K562 (cell line): ENCODE results near the gene HHATL. TPM values are rescaled to one million over a fixed set of nuclear protein-coding genes. Genes with fewer than 3 reads are reported as not detected.

Experiments used
- ARID2 ChIP-seq: fragments of 450-650 bp; IDR thresholded peaks from 2 replicates; pipeline ENCODE4 v1.6.1; 2017; ENCODE audit warnings: antibody characterized with exemption, mild to moderate bottlenecking
- ARID4B ChIP-seq: sonication (generic); formaldehyde crosslinking; IDR thresholded peaks from 2 replicates; pipeline ENCODE4 v1.8.0; 2022; ENCODE audit warnings: mild to moderate bottlenecking, missing genetic modification reagents
- BMI1 ChIP-seq: fragments of 150-350 bp; IDR thresholded peaks from 2 replicates; pipeline ENCODE4 v1.6.1; 2014; ENCODE audit warnings: low read length
- FOSL1 ChIP-seq: fragments of 200-800 bp; sonication (Bioruptor generic); conservative IDR thresholded peaks from 2 replicates; pipeline ENCODE4 v1.6.1; 2016; ENCODE audit warnings: missing genetic modification characterization, missing compliant biosample characterization
- HMGN3 ChIP-seq: IDR thresholded peaks from 2 replicates; pipeline ENCODE4 v1.6.1; 2011; ENCODE audit warnings: borderline replicate concordance, low read depth, mild to moderate bottlenecking, mixed read lengths, low read length; ENCODE audit not compliant: insufficient read length; ENCODE audit errors: extremely low read depth
- KHSRP ChIP-seq: fragments of 450-650 bp; IDR thresholded peaks from 2 replicates; pipeline ENCODE4 v1.6.1; 2017
- LARP7 ChIP-seq: fragments of 450-650 bp; IDR thresholded peaks from 2 replicates; pipeline ENCODE4 v1.6.1; 2016
- MAFG ChIP-seq: fragments of 450-650 bp; conservative IDR thresholded peaks from 2 replicates; pipeline ENCODE4 v1.6.1; 2016; ENCODE audit warnings: missing genetic modification characterization, missing compliant biosample characterization
- SAP30 ChIP-seq: fragments of 200-600 bp; sonication (generic); IDR thresholded peaks from 2 replicates; pipeline ENCODE4 v1.6.1; 2012; ENCODE audit warnings: borderline replicate concordance, low read depth, mild to moderate bottlenecking, moderate library complexity, low read length, control low read depth, inconsistent platforms; ENCODE audit not compliant: insufficient read depth, poor library complexity, severe bottlenecking
- SMAD3 ChIP-seq: fragments of 450-650 bp; formaldehyde crosslinking; conservative IDR thresholded peaks from 2 replicates; pipeline ENCODE4 v1.4.0; 2020; ENCODE audit warnings: mild to moderate bottlenecking
- SMARCA4 ChIP-seq: fragments of 450-650 bp; IDR thresholded peaks from 2 replicates; pipeline ENCODE4 v1.6.1; 2016
- TEAD1 ChIP-seq, 2 experiments: fragments of 450-650 bp in 1 of 2; sonication (generic) in 1 of 2; formaldehyde crosslinking; IDR thresholded peaks; 2 replicates each; pipeline versions ENCODE4 v1.4.0 to v1.8.0; 2020 to 2022; ENCODE audit warnings: mild to moderate bottlenecking in 2 of 2, missing genetic modification reagents in 1 of 2
- XRCC4 ChIP-seq: IDR thresholded peaks from one replicate; pipeline ENCODE4 v1.6.1; 2011; ENCODE audit not compliant: insufficient read depth, insufficient read length; ENCODE audit errors: extremely low read depth
- YY1 ChIP-seq, 3 experiments: IDR thresholded peaks; 2 replicates each; pipeline ENCODE4 v1.6.1; 2011; ENCODE audit warnings: low read length in 2 of 3, mild to moderate bottlenecking in 2 of 3, moderate library complexity in 2 of 3, borderline replicate concordance in 1 of 3, control low read depth in 1 of 3, low read depth in 1 of 3; ENCODE audit not compliant: insufficient read depth in 3 of 3, insufficient replicate concordance in 2 of 3, control insufficient read depth in 1 of 3, insufficient read length in 1 of 3; ENCODE audit errors: extremely low read depth in 1 of 3
- ZC3H11A ChIP-seq: IDR thresholded peaks from 2 replicates; pipeline ENCODE4 v1.6.1; 2012; ENCODE audit warnings: low read depth, low read length, improper control_type of control experiment
- ZFPM2 ChIP-seq: fragments of 250-450 bp; sonication (Bioruptor Pico); IDR thresholded peaks from 2 replicates; pipeline ENCODE4 v1.5.1; 2022; ENCODE audit warnings: mild to moderate bottlenecking
- ZNF12 ChIP-seq: sonication (generic); formaldehyde crosslinking; IDR thresholded peaks from 2 replicates; pipeline ENCODE4 v1.4.0; 2020; ENCODE audit warnings: mild to moderate bottlenecking, missing genetic modification reagents
- ZNF431 ChIP-seq: sonication (generic); formaldehyde crosslinking; IDR thresholded peaks from 2 replicates; pipeline ENCODE4 v1.8.0; 2022; ENCODE audit warnings: mild to moderate bottlenecking, missing genetic modification reagents
- polyA plus RNA-seq, 8 experiments: library from polyadenylated mRNA; depleted of rRNA in 4 of 8; stranded (reverse) in 5 of 8; unstranded in 3 of 8; fragments of >200 nt; fragmentation: Nextera tagmentation in 2 of 8; fragmentation: Illumina TruSeq in 1 of 8; extraction: Ambion mirVana in 2 of 8; extraction: Trizol in 1 of 8; gene quantifications; 2 replicates each; pipeline versions ENCODE4 v1.2.1 to v1.2.3, GENCODE V29; 2011 to 2014; ENCODE audit warnings: inconsistent platforms in 1 of 8, missing spikeins in 1 of 8
- total RNA-seq, 7 experiments: library from RNA; depleted of rRNA in 6 of 7; stranded (reverse); fragments of >200 nt in 6 of 7; fragmentation: Illumina TruSeq in 2 of 7; extraction: Trizol in 2 of 7; gene quantifications; 2 replicates each; pipeline versions ENCODE4 v1.2.1 to v1.2.3, GENCODE V29; 2011 to 2021; ENCODE audit warnings: low replicate concordance in 1 of 7

Gene HHATL
- total and polyA plus RNA-seq, 9 of the 15 experiments (the other 6 are each of a cell fraction or from before 2014, with no cell fraction given): not detected

GRCh38 chr3:42652611-42653302 lies 49.8 kb downstream of the HHATL start (continued):
- TF ChIP-seq YY1 (IDR thresholded peaks at IDR 0.05; ENCODE audit: borderline replicate concordance in 1 of 3, control insufficient read depth in 1 of 3, extremely low read depth in 1 of 3, insufficient read depth in 3 of 3, insufficient read length in 1 of 3, insufficient replicate concordance in 2 of 3, low read depth in 1 of 3, low read length in 2 of 3) (peak in 1 of 3 experiments; percentile 19), XRCC4 (no peak), MAFG (no peak), ZC3H11A (no peak), HMGN3 (no peak), ZFPM2 (no peak), SMARCA4 (peak; percentile 69; the same call in 1 of the 2 replicates), ZNF431 (CRISPR knock-in tag) (0 out of 2 replicates have a peak, but pooled peaks have one; percentile 39), SMAD3 (no peak), ARID4B (no peak), BMI1 (no peak), ZNF12 (CRISPR knock-in tag) (no peak), KHSRP (no peak), TEAD1 (CRISPR knock-in tag; IDR thresholded peaks at IDR 0.05) (0 out of 4 replicates have a peak, but pooled peaks of 1 of the 2 experiments have one; percentile 33), LARP7 (no peak), ARID2 (no peak), FOSL1 (tag) (peak; percentile 89), SAP30 (no peak)
